ACHN (cell line): ENCODE results near the gene NRXN2.
"Not testable (repeated sequence)": the region's sequence is repeated elsewhere in the genome, so short reads cannot be mapped to it uniquely, and the experiment has no call there.

Experiments used
- DNase-seq: peaks from one replicate; pipeline ENCODE4 v3.0.0-alpha.2; 2015
- in situ Hi-C: cut with HindIII; loops from 2 replicates; pipeline ENCODE4 v1.10.0; 2017; ENCODE audit warnings: low sequenced_read_pairs, low pct_ligation_motif_present, low pct_unique_long_range_greater_than_20kb

The NRXN2 gene

GRCh38 chr11:64664236-64664870, 58.6 kb downstream of the NRXN2 start:
- in situ Hi-C loops, DNase-seq: not testable (repeated sequence)

GRCh38 chr11:64663656-64664055, 59.3 kb downstream of the NRXN2 start:
- in situ Hi-C loops = no loop called here

DNA sequence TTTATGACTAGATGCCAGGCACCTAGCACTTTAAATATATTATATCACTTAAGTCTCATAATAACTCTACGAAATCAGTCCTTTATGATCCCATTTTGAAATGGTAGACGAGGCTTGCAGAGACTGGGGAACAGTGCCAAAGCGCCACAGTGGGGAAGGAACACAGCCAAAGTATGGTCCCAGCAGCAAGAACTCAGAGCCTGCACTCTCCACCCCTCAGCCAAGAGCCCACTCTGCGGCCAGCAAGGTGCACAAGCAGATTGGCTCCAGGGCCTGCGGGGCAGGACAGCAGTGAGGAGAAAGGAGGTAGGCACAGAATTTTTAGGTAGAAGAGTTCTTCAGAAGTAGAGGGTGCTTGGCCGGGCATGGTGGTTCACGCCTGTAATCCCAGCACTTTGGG, 61.4 kb downstream of the NRXN2 start:
- in situ Hi-C loops = no loop called here
- DNase-seq = no peak

More at GRCh38 chr11:64663656-64664055, 59.3 kb downstream of the NRXN2 start:
- DNase-seq = no peak

- no peak for DNase-seq
- in situ Hi-C loops = no loop called here
Observed at GRCh38 chr11:64661146-64661545, 61.9 kb downstream of the NRXN2 start.

- in situ Hi-C loops = no loop called here
- DNase-seq = no peak
Observed at GRCh38 chr11:64660706-64661105, 62.3 kb downstream of the NRXN2 start.

DNA sequence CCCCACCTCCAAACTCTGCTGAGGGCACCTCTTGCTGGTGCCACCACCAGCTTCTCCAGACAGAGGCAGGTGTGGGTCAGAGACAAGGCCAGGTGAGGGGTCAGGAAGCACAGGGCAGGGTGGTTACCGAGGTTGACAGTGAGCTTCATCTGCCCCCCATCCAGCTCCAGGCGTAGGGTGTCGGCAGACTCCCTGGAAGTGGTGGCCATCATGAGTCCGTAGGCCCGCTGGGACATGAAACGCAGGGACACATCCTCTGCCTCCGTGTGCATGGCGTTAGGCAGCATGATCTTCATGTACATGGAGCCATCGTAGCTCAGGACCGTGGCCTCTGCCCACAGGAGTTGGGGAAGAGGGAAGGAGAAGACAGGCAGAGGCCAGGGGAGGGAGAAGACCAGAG, 62.8 kb downstream of the NRXN2 start:
- in situ Hi-C loops = no loop called here
- DNase-seq = no peak

DNA sequence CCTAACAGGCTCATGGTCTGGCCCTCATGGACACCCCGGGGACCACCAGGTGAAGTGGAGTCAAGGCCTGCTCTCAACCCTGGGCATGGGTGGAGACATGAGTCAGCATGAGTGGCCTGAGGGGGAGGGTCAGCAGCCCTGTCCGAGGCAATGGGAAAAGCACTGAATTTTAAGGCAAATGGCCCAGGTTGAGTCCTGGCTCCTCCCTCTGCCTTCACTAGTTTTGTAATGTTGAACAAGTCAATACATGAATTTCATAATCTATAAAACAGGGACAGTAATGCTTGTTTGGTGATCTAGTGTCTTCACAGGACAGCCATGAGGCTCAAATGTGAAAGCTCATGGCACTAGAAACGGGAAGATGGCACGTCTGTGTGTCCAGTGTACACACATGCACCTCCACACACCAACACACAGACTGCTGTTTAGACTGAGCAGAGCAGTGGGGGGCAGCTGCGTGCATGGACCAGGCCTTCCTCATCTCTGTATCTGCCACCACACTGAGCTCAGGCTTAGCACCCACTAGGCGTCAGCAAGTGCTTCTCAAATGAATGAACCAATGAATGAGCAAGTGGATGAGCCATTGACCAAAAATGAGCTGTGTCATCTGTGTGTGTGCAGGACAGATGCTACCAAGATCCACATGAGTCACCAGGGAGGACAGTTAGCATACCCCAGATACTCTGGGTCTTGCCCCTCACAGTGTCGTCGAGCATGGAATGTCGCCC, 63.4 kb downstream of the NRXN2 start:
- in situ Hi-C loops = no loop called here
- DNase-seq = peak; percentile 31

GRCh38 chr11:64658265-64658664, 64.7 kb downstream of the NRXN2 start:
- in situ Hi-C loops = no loop called here
- DNase-seq = no peak

- in situ Hi-C loops = no loop called here
- DNase-seq = no peak
Observed at GRCh38 chr11:64656862-64657261, 66.1 kb downstream of the NRXN2 start.

- DNase-seq = no peak
- in situ Hi-C loops = no loop called here
Observed at GRCh38 chr11:64655941-64656601, 66.9 kb downstream of the NRXN2 start.

- in situ Hi-C loops = no loop called here
- DNase-seq = no peak
Observed at GRCh38 chr11:64654958-64655541, 67.9 kb downstream of the NRXN2 start.

- no peak for DNase-seq
- in situ Hi-C loops = no loop called here
Observed at GRCh38 chr11:64654439-64654838, 68.6 kb downstream of the NRXN2 start.

- in situ Hi-C loops = no loop called here
- DNase-seq = no peak
Observed at GRCh38 chr11:64653388-64653973, 69.5 kb downstream of the NRXN2 start.

DNA sequence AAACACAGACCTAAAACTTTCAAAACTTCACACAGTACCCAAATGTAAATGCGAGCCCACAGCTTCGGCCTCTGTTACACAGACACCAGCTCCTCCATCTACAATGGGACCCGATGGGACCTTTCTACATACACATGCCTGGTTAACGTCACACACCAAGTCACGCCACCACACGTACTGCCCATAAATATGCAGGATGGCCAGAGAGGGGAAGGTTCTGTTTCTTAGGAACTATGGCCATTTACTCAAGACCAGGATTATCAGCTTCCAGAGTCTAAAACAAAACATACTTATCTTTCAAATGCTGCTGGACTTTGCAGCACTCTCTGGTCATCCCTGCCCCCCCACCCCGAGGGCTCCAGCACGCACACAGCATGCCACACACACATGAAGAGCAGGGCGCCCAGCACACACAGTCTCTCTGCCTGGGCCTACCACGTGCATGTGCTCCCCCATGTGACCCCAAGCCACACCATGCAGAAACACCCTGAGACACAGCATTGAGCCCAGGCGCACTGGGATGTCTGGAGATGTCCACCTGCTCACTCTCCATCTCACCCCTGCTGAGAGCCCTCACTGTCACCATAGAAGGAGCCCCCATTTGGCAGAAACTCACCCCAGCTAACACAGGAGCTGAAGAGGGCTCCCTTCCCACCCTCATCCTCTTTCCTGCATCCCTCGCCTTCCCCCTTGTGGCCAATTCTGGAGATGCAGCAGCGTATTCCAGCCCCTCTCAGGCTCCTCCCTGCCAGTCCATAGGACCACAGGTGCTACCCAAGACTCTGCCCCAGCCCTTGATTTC, 70.2 kb downstream of the NRXN2 start:
- peak; percentile 68 for DNase-seq
- in situ Hi-C loops = no loop called here

DNA sequence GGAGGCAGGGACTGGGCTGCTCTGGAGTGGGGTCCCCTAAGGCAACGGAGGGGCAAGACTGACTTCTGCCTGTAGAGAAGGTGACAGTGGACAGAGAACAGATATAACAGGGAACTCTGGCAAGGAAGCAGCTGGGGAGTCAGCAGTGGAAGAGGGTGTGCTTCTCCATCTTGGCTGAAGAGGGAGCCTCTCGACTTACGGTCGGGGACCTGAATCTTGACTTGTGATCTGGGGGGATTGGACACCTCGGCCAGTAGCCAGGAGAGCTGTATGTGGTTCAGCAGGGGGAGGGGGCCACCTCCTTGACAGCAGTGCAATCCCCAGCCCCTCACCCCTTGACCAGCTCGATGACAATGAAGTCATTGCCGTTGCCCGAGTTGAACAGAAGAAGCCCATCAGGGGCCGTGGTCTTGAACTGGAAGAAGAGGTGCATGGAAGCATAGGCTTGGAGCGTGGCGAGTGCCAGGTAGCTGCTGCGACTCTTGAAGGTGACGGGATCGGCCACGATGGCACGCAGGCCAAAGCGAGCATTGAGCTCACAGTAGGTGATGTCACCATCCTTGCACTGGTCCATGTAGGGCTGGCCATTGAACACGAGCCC, 72.0 kb downstream of the NRXN2 start:
- peak; percentile 31 for DNase-seq
- in situ Hi-C loops = no loop called here

GRCh38 chr11:64649291-64649697, 73.7 kb downstream of the NRXN2 start:
- in situ Hi-C loops = no loop called here
- DNase-seq = peak; percentile 8

- in situ Hi-C loops = no loop called here
Observed at GRCh38 chr11:64648551-64648950, 74.4 kb downstream of the NRXN2 start.

More at GRCh38 chr11:64648551-64648950, 74.4 kb downstream of the NRXN2 start:
- DNase-seq = no peak
